DND-41 (cell line): Measurements from ENCODE around the gene CCDC178.

Experiments
- ATAC-seq: fragments of 200-7000 bp; cut with Tn5 transposase; 3 replicates; pipeline ENCODE4 v1.9.1; 2021; ENCODE audit warnings: low read depth; ENCODE audit not compliant: insufficient read depth
- DNase-seq: peaks from one replicate; pipeline ENCODE4 v3.0.0-alpha.2; 2020
- H2AFZ ChIP-seq: 2 replicates; pipeline ENCODE4 v1.6.0; 2012; ENCODE audit warnings: low read depth, low read length
- H3K27ac ChIP-seq: 2 replicates; pipeline ENCODE4 v1.5.1; 2012; ENCODE audit warnings: low read length, inconsistent platforms
- H3K27me3 ChIP-seq: fragments of 200-600 bp; sonication (generic); 2 replicates; pipeline ENCODE4 v1.6.0; 2012; ENCODE audit warnings: low read length, mild to moderate bottlenecking, inconsistent platforms; ENCODE audit not compliant: insufficient read depth, poor library complexity
- H3K36me3 ChIP-seq: 2 replicates; pipeline ENCODE4 v1.5.1; 2012; ENCODE audit warnings: low read length, inconsistent platforms; ENCODE audit not compliant: insufficient read depth
- H3K4me1 ChIP-seq: 2 replicates; pipeline ENCODE4 v1.5.1; 2012; ENCODE audit warnings: mild to moderate bottlenecking, low read length; ENCODE audit not compliant: insufficient read depth
- H3K4me2 ChIP-seq: 2 replicates; pipeline ENCODE4 v1.6.0; 2012; ENCODE audit warnings: mild to moderate bottlenecking, moderate library complexity, low read length, inconsistent platforms; ENCODE audit not compliant: insufficient read depth
- H3K4me3 ChIP-seq, 2 experiments: fragments of 200-600 bp in 1 of 2; shearing (Covaris generic) in 1 of 2; 2 replicates each; pipeline ENCODE4 v1.5.1; 2012 to 2016; ENCODE audit warnings: inconsistent platforms in 2 of 2, low read length in 2 of 2, mild to moderate bottlenecking in 2 of 2, low read depth in 1 of 2, moderate library complexity in 1 of 2
- H3K79me2 ChIP-seq: 2 replicates; pipeline ENCODE4 v1.6.0; 2012; ENCODE audit warnings: low read length, inconsistent platforms; ENCODE audit not compliant: insufficient read depth
- H3K9ac ChIP-seq: 2 replicates; pipeline ENCODE4 v1.6.0; 2012; ENCODE audit warnings: low read depth, mild to moderate bottlenecking, inconsistent platforms, low read length, moderate library complexity
- H3K9me3 ChIP-seq: 2 replicates; pipeline ENCODE4 v1.5.1; 2012; ENCODE audit warnings: low read length, moderate library complexity, mild to moderate bottlenecking, inconsistent platforms; ENCODE audit not compliant: insufficient read depth, severe bottlenecking
- H4K20me1 ChIP-seq: 2 replicates; pipeline ENCODE4 v1.6.0; 2012; ENCODE audit warnings: low read length; ENCODE audit not compliant: insufficient read depth
- EZH2 ChIP-seq: IDR thresholded peaks from 3 replicates; pipeline ENCODE4 v1.6.1; 2012; ENCODE audit warnings: borderline replicate concordance, low read depth, mild to moderate bottlenecking, moderate library complexity, low read length, inconsistent platforms; ENCODE audit not compliant: severe bottlenecking
- TF ChIP-seq, protein P1 (sequence below): IDR thresholded peaks from 2 replicates; pipeline ENCODE4 v1.5.1; 2012; ENCODE audit warnings: borderline replicate concordance, low read length, moderate library complexity, mild to moderate bottlenecking; ENCODE audit not compliant: poor library complexity, severe bottlenecking; ENCODE audit errors: extremely low read depth

Gene CCDC178

DNA sequence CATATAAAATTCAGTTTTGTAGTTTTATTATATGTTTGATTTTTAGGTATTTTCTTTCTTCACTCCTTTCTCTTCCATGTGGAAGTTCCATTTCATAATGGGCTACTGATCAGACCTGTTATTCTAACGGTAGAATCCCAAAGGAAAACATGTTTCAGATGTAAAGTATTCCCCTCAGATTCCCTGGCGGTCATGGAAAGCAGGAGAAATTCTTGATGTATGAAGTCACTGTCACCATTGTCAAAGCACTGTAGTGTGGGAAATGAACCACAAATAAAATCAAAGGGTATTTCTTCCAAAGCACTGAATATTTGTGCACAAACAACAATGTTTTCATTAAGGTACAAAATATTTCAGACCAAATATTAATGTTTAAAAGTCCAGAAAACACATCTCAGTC is 430.4 kb downstream of the CCDC178 start:
- Histone ChIP-seq H3K79me2 (no peaks in the 10 kb centered on the region), H3K4me2 (no peak overlapping the region), H4K20me1 (no peaks in the 10 kb centered on the region), H3K27me3 (no peaks in the 10 kb centered on the region), H3K9me3 (no peaks in the 10 kb centered on the region), H3K4me1 (no peaks in the 10 kb centered on the region; the same call in 1 of the 2 replicates), H3K27ac (no peak overlapping the region), H2AFZ (no peak overlapping the region), H3K36me3 (no peaks in the 10 kb centered on the region), H3K4me3 (no peak overlapping the region), H3K9ac (no peak overlapping the region)
- no peak for ATAC-seq
- TF ChIP-seq, protein P1, sequence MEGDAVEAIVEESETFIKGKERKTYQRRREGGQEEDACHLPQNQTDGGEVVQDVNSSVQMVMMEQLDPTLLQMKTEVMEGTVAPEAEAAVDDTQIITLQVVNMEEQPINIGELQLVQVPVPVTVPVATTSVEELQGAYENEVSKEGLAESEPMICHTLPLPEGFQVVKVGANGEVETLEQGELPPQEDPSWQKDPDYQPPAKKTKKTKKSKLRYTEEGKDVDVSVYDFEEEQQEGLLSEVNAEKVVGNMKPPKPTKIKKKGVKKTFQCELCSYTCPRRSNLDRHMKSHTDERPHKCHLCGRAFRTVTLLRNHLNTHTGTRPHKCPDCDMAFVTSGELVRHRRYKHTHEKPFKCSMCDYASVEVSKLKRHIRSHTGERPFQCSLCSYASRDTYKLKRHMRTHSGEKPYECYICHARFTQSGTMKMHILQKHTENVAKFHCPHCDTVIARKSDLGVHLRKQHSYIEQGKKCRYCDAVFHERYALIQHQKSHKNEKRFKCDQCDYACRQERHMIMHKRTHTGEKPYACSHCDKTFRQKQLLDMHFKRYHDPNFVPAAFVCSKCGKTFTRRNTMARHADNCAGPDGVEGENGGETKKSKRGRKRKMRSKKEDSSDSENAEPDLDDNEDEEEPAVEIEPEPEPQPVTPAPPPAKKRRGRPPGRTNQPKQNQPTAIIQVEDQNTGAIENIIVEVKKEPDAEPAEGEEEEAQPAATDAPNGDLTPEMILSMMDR: no peak
- no peak for TF ChIP-seq EZH2
- no peak for DNase-seq

DNA sequence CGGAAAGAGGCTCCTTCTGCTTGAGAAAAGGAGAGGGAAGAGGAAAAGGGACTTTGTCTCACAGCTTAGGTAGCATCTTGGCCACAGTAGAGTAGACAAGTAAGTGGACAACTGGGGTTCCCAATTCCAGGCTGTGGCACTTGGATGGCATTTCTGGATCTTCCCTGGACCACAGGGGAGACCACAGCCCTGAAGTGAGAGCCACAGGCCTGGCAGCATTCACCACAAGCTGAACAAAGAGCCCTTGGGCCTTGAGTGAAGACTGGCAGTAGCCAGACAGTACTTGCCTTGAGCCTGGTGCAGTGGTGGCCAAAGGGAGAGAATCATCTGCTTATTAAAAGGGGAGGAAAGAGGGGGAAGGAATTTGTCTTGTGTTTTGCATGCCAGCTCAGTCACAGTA is 441.6 kb downstream of the CCDC178 start:
- ATAC-seq (no peak), DNase-seq (no peak)
- no peak overlapping the region for H2AFZ ChIP-seq
- no peaks in the 10 kb centered on the region for H3K27me3 ChIP-seq
- TF ChIP-seq, protein P1: no peak
- no peak for TF ChIP-seq EZH2
- no peak overlapping the region for H3K27ac ChIP-seq
- H3K4me3 ChIP-seq: no peak overlapping the region
- no peak overlapping the region for H3K4me2 ChIP-seq
- H3K9ac ChIP-seq: no peak overlapping the region
- H3K79me2 ChIP-seq: no peaks in the 10 kb centered on the region
- H3K4me1 ChIP-seq: no peaks in the 10 kb centered on the region
- H3K36me3 ChIP-seq: no peaks in the 10 kb centered on the region
- no peaks in the 10 kb centered on the region for H3K9me3 ChIP-seq
- no peaks in the 10 kb centered on the region for H4K20me1 ChIP-seq

DNA sequence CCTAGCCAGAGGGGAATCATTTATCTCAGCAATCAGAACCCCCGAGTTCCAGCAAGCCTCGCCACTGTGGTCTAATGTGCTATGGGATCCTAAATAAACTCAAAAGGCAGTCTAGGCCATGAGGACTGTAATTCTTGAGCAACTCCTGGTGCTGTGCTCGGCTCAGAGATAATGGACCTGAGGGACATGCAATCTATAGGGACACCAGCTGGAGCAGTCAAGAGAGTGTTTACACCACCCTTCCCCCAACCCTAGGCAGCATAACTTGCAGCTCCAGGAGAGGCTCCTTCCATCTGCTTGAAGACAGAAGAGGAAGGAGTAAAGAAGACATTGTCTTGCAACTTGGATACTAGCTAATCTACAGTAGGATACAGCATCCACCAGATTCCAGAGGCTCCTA is 442.2 kb downstream of the CCDC178 start:
- ATAC-seq (no peak), DNase-seq (no peak)
- TF ChIP-seq, protein P1: no peak
- TF ChIP-seq EZH2: no peak
- Histone ChIP-seq H3K36me3 (no peaks in the 10 kb centered on the region), H4K20me1 (no peaks in the 10 kb centered on the region), H3K79me2 (no peaks in the 10 kb centered on the region), H3K4me1 (no peaks in the 10 kb centered on the region), H3K9ac (no peak overlapping the region), H3K4me2 (no peak overlapping the region), H2AFZ (no peak overlapping the region), H3K27me3 (no peaks in the 10 kb centered on the region), H3K4me3 (no peak overlapping the region), H3K27ac (no peak overlapping the region), H3K9me3 (no peaks in the 10 kb centered on the region)

DNA sequence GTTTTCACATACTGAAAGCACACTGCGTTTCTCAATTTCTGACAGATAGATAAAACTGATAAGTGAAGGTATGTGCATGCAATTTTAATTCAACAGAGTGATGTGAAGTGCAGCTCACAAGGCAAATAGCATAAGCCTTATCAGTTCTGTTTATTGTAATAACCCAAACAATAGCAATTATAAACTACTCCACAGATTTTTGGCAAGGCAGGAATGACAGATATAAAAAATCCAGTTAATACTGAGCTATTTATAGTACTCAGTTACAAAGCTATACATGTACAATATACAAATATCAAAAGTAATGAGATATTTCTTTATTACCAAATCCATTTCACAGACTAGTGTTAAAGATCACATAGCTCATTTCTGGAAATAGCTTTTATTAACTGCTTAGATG is 456.8 kb downstream of the CCDC178 start:
- Histone ChIP-seq H3K4me3 (no peak overlapping the region), H3K4me1 (no peaks in the 10 kb centered on the region), H3K79me2 (no peaks in the 10 kb centered on the region), H3K36me3 (no peaks in the 10 kb centered on the region), H4K20me1 (no peaks in the 10 kb centered on the region), H3K27me3 (no peaks in the 10 kb centered on the region), H3K9ac (no peak overlapping the region), H3K4me2 (no peak overlapping the region), H2AFZ (no peak overlapping the region), H3K9me3 (no peaks in the 10 kb centered on the region), H3K27ac (no peak overlapping the region)
- DNase-seq (no peak), ATAC-seq (no peak)
- no peak for TF ChIP-seq EZH2
- TF ChIP-seq, protein P1: no peak
